Spleen (tissue), 11 donors: Measurements from ENCODE around the gene NLGN1. TPM values are rescaled to one million over a fixed set of nuclear protein-coding genes. Genes with fewer than 3 reads are reported as not detected.

ENCODE experiments used
- DNase-seq: peaks from one replicate; pipeline ENCODE4 v3.0.0-alpha.2; 2020
- H3K27ac ChIP-seq, 8 donors: fragments of 200-600 bp; sonication (generic) in 7 of 8; 1 replicate in 4 of 8; 2 replicates in 4 of 8; pipeline versions ENCODE4 v1.5.0 to v1.8.0; 2016 to 2021; ENCODE audit warnings: inconsistent platforms in 4 of 8, mild to moderate bottlenecking in 4 of 8, moderate library complexity in 1 of 8
- H3K27me3 ChIP-seq, 7 donors: fragments of 200-600 bp; sonication (generic) in 6 of 7; replicated peaks in 1 of 7; 1 replicate in 4 of 7; 2 replicates in 3 of 7; pipeline versions ENCODE4 v1.5.0 to v1.8.0; 2016 to 2021; ENCODE audit warnings: inconsistent platforms in 3 of 7, mild to moderate bottlenecking in 1 of 7
- H3K36me3 ChIP-seq, 6 donors: fragments of 200-600 bp; sonication (generic) in 5 of 6; 1 replicate in 4 of 6; 2 replicates in 2 of 6; pipeline versions ENCODE4 v1.5.0 to v1.8.0; 2016 to 2021; ENCODE audit warnings: inconsistent platforms in 2 of 6
- H3K4me1 ChIP-seq, 6 donors: fragments of 200-600 bp; sonication (generic) in 5 of 6; 1 replicate in 3 of 6; 2 replicates in 3 of 6; pipeline versions ENCODE4 v1.5.0 to v1.8.0; 2016 to 2021; ENCODE audit warnings: inconsistent platforms in 3 of 6
- H3K4me3 ChIP-seq, 8 donors: fragments of 200-600 bp; sonication (generic) in 7 of 8; 1 replicate in 4 of 8; 2 replicates in 4 of 8; pipeline versions ENCODE4 v1.5.0 to v1.8.0; 2016 to 2021; ENCODE audit warnings: inconsistent platforms in 4 of 8, mild to moderate bottlenecking in 4 of 8, moderate library complexity in 2 of 8
- H3K9me3 ChIP-seq, 8 donors: fragments of 200-600 bp; sonication (generic) in 7 of 8; 1 replicate in 4 of 8; 2 replicates in 4 of 8; pipeline versions ENCODE4 v1.5.0 to v1.8.0; 2016 to 2021; ENCODE audit warnings: inconsistent platforms in 4 of 8
- CTCF ChIP-seq, 11 experiments: fragments of 200-600 bp in 7 of 11; fragments of 450-650 bp in 4 of 11; sonication (generic) in 4 of 11; IDR thresholded peaks in 8 of 11; conservative IDR thresholded peaks in 3 of 11; 1 replicate in 7 of 11; 2 replicates in 4 of 11; pipeline versions ENCODE4 v1.4.0 to v1.8.0; 2016 to 2021; ENCODE audit warnings: antibody characterized with exemption in 11 of 11, inconsistent platforms in 4 of 11, mild to moderate bottlenecking in 1 of 11
- POLR2A ChIP-seq, 3 donors: fragments of 450-650 bp; IDR thresholded peaks; one replicate each; pipeline ENCODE4 v1.5.1; 2017; ENCODE audit warnings: antibody characterized with exemption in 3 of 3, mild to moderate bottlenecking in 1 of 3
- POLR2AphosphoS5 ChIP-seq, 3 donors: sonication (generic); formaldehyde crosslinking; IDR thresholded peaks; one replicate each; pipeline ENCODE4 v1.5.1; 2017; ENCODE audit warnings: antibody characterized with exemption in 3 of 3
- WGBS, 5 donors: extraction: QIAGEN DNeasy Blood & Tissue Kit in 3 of 5; methylation state at CpG; one replicate each; pipeline versions ENCODE4 v1.1.5 to v1.1.7; 2013 to 2018; 5-methylcytosine and 5-hydroxymethylcytosine counted together
- intact Hi-C: fragments of 100-400 bp; cut with DNase I; formaldehyde crosslinking; loops from one replicate; pipeline ENCODE4 v1.15.0; 2023; ENCODE audit warnings: low total_unique reads
- polyA plus RNA-seq, 3 donors: library from polyadenylated mRNA; stranded (reverse); fragments of 200-250 nt; gene quantifications; one replicate each; pipeline ENCODE4 v1.2.1, GENCODE V29; 2013
- total RNA-seq, 7 donors: library from RNA; depleted of rRNA in 3 of 7; stranded (reverse); fragments of >200 nt in 3 of 7; fragmentation: NEBNext Ultra II Directional in 4 of 7; extraction: Animal tissue kit (Norgen Biotek cat#: 25700) in 4 of 7; gene quantifications; one replicate each; pipeline versions ENCODE4 v1.1.0 to v1.2.1, GENCODE V29; 2016 to 2021
- donor health status: healthy with polysubstance abuse.
- donor health status: DM: no; HTN: no; CAD: no; lungs with moderate emphysema.
- donor health status: DM: no; HTN: no; CAD: no.
- donor health status: Bipolar disorder and iron deficiency.
- donor health status: healthy.
- donor health status: DM: no; HTN: no; CAD: no.
- donor health status: DM: yes; HTN: yes; CAD: no.

Gene NLGN1
- total and polyA plus RNA-seq, 10 donors = 0.03 to 0.13 (median 0.03) TPM; not detected in 7

- no peak for TF ChIP-seq POLR2AphosphoS5 (IDR thresholded peaks at IDR 0.05)
- TF ChIP-seq CTCF (IDR thresholded peaks at IDR 0.05 in 8 of 11, conservative IDR thresholded peaks at IDR 0.05 in 3 of 11) = no peak
- TF ChIP-seq POLR2A (IDR thresholded peaks at IDR 0.05) = no peak
- Histone ChIP-seq H3K4me3 (no peak overlapping the region), H3K27ac (no peak overlapping the region), H3K27me3 (no peaks in the 10 kb centered on the region), H3K36me3 (no peaks in the 10 kb centered on the region), H3K9me3 (no peaks in the 10 kb centered on the region), H3K4me1 (no peaks in the 10 kb centered on the region)
- intact Hi-C loops = no loop called here
- no peak for DNase-seq
Observed at GRCh38 chr3:173992416-173992815, 594.9 kb downstream of the NLGN1 start.

GRCh38 chr3:173993299-173993698 is 595.8 kb downstream of the NLGN1 start:
- Histone ChIP-seq H3K9me3 (no peaks in the 10 kb centered on the region), H3K36me3 (no peaks in the 10 kb centered on the region), H3K4me3 (no peak overlapping the region), H3K4me1 (no peaks in the 10 kb centered on the region), H3K27me3 (no peaks in the 10 kb centered on the region), H3K27ac (no peak overlapping the region)
- 41 to 71% (median 68%) methylated on average over 1 of the region's 1 CpG for WGBS, 5 donors
- DNase-seq = no peak
- TF ChIP-seq CTCF (IDR thresholded peaks at IDR 0.05 in 8 of 11, conservative IDR thresholded peaks at IDR 0.05 in 3 of 11) (no peak), POLR2AphosphoS5 (IDR thresholded peaks at IDR 0.05) (no peak), POLR2A (IDR thresholded peaks at IDR 0.05) (no peak)
- intact Hi-C loops = no loop called here

- Histone ChIP-seq H3K27me3 (no peaks in the 10 kb centered on the region), H3K4me1 (no peaks in the 10 kb centered on the region), H3K4me3 (no peak overlapping the region), H3K36me3 (no peaks in the 10 kb centered on the region), H3K9me3 (no peaks in the 10 kb centered on the region), H3K27ac (no peak overlapping the region)
- DNase-seq = no peak
- intact Hi-C loops = no loop called here
- 87 to 96% (median 90%) methylated on average over 1 of the region's 1 CpG for WGBS, 5 donors
- no peak for TF ChIP-seq POLR2A (IDR thresholded peaks at IDR 0.05)
Observed at GRCh38 chr3:174000675-174001074, 603.1 kb downstream of the NLGN1 start.

- Histone ChIP-seq H3K36me3 (no peaks in the 10 kb centered on the region), H3K27me3 (no peaks in the 10 kb centered on the region), H3K9me3 (no peaks in the 10 kb centered on the region), H3K4me3 (no peak overlapping the region), H3K27ac (no peak overlapping the region), H3K4me1 (no peaks in the 10 kb centered on the region)
- intact Hi-C loops = no loop called here
- 35 to 51% (median 45%) methylated on average over 1 of the region's 1 CpG for WGBS, 5 donors
- TF ChIP-seq CTCF (IDR thresholded peaks at IDR 0.05 in 8 of 11, conservative IDR thresholded peaks at IDR 0.05 in 3 of 11) (no peak), POLR2AphosphoS5 (IDR thresholded peaks at IDR 0.05) (no peak), POLR2A (IDR thresholded peaks at IDR 0.05) (no peak)
- DNase-seq = no peak
Observed at GRCh38 chr3:174002543-174002942, 605.0 kb downstream of the NLGN1 start.

- H3K27ac ChIP-seq = no peak overlapping the region
- 74 to 83% (median 81%) methylated on average over 1 of the region's 1 CpG for WGBS, 5 donors
- H3K27me3 ChIP-seq = no peaks in the 10 kb centered on the region
- DNase-seq = no peak
- no peaks in the 10 kb centered on the region for H3K9me3 ChIP-seq
- H3K4me3 ChIP-seq = no peak overlapping the region
- intact Hi-C loops = no loop called here
- no peaks in the 10 kb centered on the region for H3K36me3 ChIP-seq
- TF ChIP-seq POLR2AphosphoS5 (IDR thresholded peaks at IDR 0.05) (no peak), POLR2A (IDR thresholded peaks at IDR 0.05) (no peak), CTCF (IDR thresholded peaks at IDR 0.05 in 8 of 11, conservative IDR thresholded peaks at IDR 0.05 in 3 of 11) (no peak)
- H3K4me1 ChIP-seq = no peaks in the 10 kb centered on the region
Observed at GRCh38 chr3:174010907-174011306, 613.4 kb downstream of the NLGN1 start.
